B cell (primary cell): Measurements from ENCODE around the gene GTF2IRD1. TPM values are rescaled to one million over a fixed set of nuclear protein-coding genes. Genes with fewer than 3 reads are reported as not detected.
"Not testable (repeated sequence)": the region's sequence is repeated elsewhere in the genome, so short reads cannot be mapped to it uniquely, and the experiment has no call there.

Experiments used
- ATAC-seq: fragments of 200-7000 bp; cut with Tn5 transposase; one replicate; pipeline ENCODE4 v1.10.0; 2021; ENCODE audit warnings: low read depth, mild to moderate bottlenecking, moderate number of reproducible peaks, moderate library complexity
- CTCF ChIA-PET: fragments of 350-600 bp; sonication (Branson Sonifier 250); formaldehyde crosslinking; loops from one replicate; lab custom pipeline; 2021; ENCODE audit warnings: antibody characterized with exemption, inconsistent platforms; lab: Charles Lee
- POLR2A ChIA-PET: fragments of 350-600 bp; sonication (Branson Sonifier 250); formaldehyde crosslinking; loops from one replicate; lab custom pipeline; 2021; ENCODE audit warnings: antibody characterized with exemption; lab: Charles Lee
- DNase-seq: peaks from one replicate; pipeline ENCODE4 v3.0.0; 2013
- H2AFZ ChIP-seq: 2 replicates; pipeline ENCODE4 v1.6.1; 2012; ENCODE audit warnings: mild to moderate bottlenecking, low read depth, low read length; ENCODE audit not compliant: insufficient read depth, poor library complexity, severe bottlenecking
- H3K27ac ChIP-seq, 2 donors: 1 replicate in 1 of 2; 2 replicates in 1 of 2; pipeline ENCODE4 v1.5.1; 2012 to 2013; ENCODE audit warnings: low read length in 2 of 2, mild to moderate bottlenecking in 2 of 2, moderate library complexity in 1 of 2
- H3K27me3 ChIP-seq, 4 experiments: fragments of 200-600 bp in 1 of 4; sonication (generic) in 1 of 4; replicated peaks in 1 of 4; 1 replicate in 2 of 4; 2 replicates in 2 of 4; pipeline versions ENCODE4 v1.6.1 to v1.7.0; 2013 to 2016; ENCODE audit warnings: low read length in 3 of 4, mild to moderate bottlenecking in 2 of 4, mixed read lengths in 1 of 4, moderate library complexity in 1 of 4; ENCODE audit not compliant: insufficient read depth in 4 of 4, control insufficient read depth in 3 of 4; ENCODE audit errors: control extremely low read depth in 1 of 4
- H3K36me3 ChIP-seq, 2 experiments: replicated peaks in 1 of 2; 1 replicate in 1 of 2; 2 replicates in 1 of 2; pipeline versions ENCODE4 v1.6.1 to v1.7.1; 2013; ENCODE audit warnings: low read length in 1 of 2; ENCODE audit not compliant: insufficient read depth in 2 of 2, control insufficient read depth in 1 of 2; ENCODE audit errors: control extremely low read depth in 1 of 2, extremely low read depth in 1 of 2
- H3K4me1 ChIP-seq, 2 donors: fragments of 200-600 bp in 1 of 2; sonication (generic) in 1 of 2; 1 replicate in 1 of 2; 2 replicates in 1 of 2; pipeline versions ENCODE4 v1.5.1 to v1.6.1; 2013 to 2017; ENCODE audit warnings: low read length in 2 of 2; ENCODE audit not compliant: control insufficient read depth in 2 of 2, insufficient read depth in 2 of 2
- H3K4me2 ChIP-seq: replicated peaks from 2 replicates; pipeline ENCODE3; 2012; ENCODE audit warnings: mild to moderate bottlenecking, low read depth, low read length; ENCODE audit not compliant: poor library complexity, severe bottlenecking
- H3K4me3 ChIP-seq, 5 experiments: fragments of 200-600 bp in 1 of 5; sonication (generic) in 1 of 5; 1 replicate in 3 of 5; 2 replicates in 2 of 5; pipeline versions ENCODE4 v1.5.1 to v1.7.0; 2011 to 2016; ENCODE audit warnings: low read length in 4 of 5, mild to moderate bottlenecking in 4 of 5, low read depth in 2 of 5, control low read depth in 1 of 5, moderate library complexity in 1 of 5; ENCODE audit not compliant: insufficient read depth in 1 of 5; ENCODE audit errors: control extremely low read depth in 1 of 5, extremely low read depth in 1 of 5
- H3K79me2 ChIP-seq: fragments of 200-600 bp; sonication (generic); one replicate; pipeline ENCODE4 v1.6.0; 2016; ENCODE audit warnings: low read length; ENCODE audit not compliant: control insufficient read depth, insufficient read depth
- H3K9ac ChIP-seq: fragments of 200-600 bp; sonication (generic); 2 replicates; pipeline ENCODE4 v1.6.1; 2017; ENCODE audit warnings: mild to moderate bottlenecking, low read length, moderate library complexity
- H3K9me3 ChIP-seq, 3 donors: one replicate each; pipeline versions ENCODE4 v1.6.1 to v1.7.1; 2013; ENCODE audit warnings: low read length in 2 of 3; ENCODE audit not compliant: control insufficient read depth in 2 of 3, insufficient read depth in 1 of 3; ENCODE audit errors: control extremely low read depth in 1 of 3
- H4K20me1 ChIP-seq: 2 replicates; pipeline ENCODE4 v1.6.0; 2012; ENCODE audit warnings: mild to moderate bottlenecking, low read length; ENCODE audit not compliant: insufficient read depth, control insufficient read depth, poor library complexity, severe bottlenecking
- H3K27ac Mint-ChIP-seq: one replicate; pipeline ENCODE4 v1.8.0; 2021; ENCODE audit warnings: mixed read lengths
- H3K27me3 Mint-ChIP-seq: one replicate; pipeline ENCODE4 v1.8.0; 2021; ENCODE audit warnings: mixed read lengths
- H3K4me1 Mint-ChIP-seq: one replicate; pipeline ENCODE4 v1.8.0; 2021; ENCODE audit warnings: mixed read lengths
- H3K4me3 Mint-ChIP-seq: one replicate; pipeline ENCODE4 v1.8.0; 2021; ENCODE audit warnings: mixed read lengths
- H3K9me3 Mint-ChIP-seq: one replicate; pipeline ENCODE4 v1.8.0; 2022; ENCODE audit warnings: mixed read lengths; ENCODE audit not compliant: insufficient read depth
- CTCF ChIP-seq: fragments of 200-600 bp; IDR thresholded peaks from one replicate; pipeline ENCODE4 v1.8.0; 2022; ENCODE audit warnings: antibody characterized with exemption, mild to moderate bottlenecking
- EZH2 ChIP-seq: IDR thresholded peaks from 2 replicates; pipeline ENCODE4 v1.6.1; 2012; ENCODE audit warnings: borderline replicate concordance, low read depth, mild to moderate bottlenecking, moderate library complexity, low read length; ENCODE audit not compliant: insufficient read depth, poor library complexity, severe bottlenecking
- WGBS: methylation state at CpG from one replicate; pipeline ENCODE4 v1.1.5; 2013; ENCODE audit warnings: missing lambda C conversion rate; ENCODE audit not compliant: insufficient coverage; 5-methylcytosine and 5-hydroxymethylcytosine counted together
- intact Hi-C: fragments of 100-400 bp; cut with micrococcal nuclease; formaldehyde crosslinking; loops from one replicate; pipeline ENCODE4 v1.10.0; 2022
- polyA plus RNA-seq: library from polyadenylated mRNA; depleted of rRNA; stranded (reverse); fragments of >200 nt; gene quantifications from 2 replicates; pipeline ENCODE4 v1.2.3, GENCODE V29; 2012
- total RNA-seq, 2 donors: library from RNA; stranded (reverse); fragments of 120-200 nt in 1 of 2; gene quantifications; 1 replicate in 1 of 2; 2 replicates in 1 of 2; pipeline versions ENCODE4 v1.2.3 to v1.2.4, GENCODE V29; 2013 to 2022

GTF2IRD1 gene
- total and polyA plus RNA-seq, 2 donors (not counting 1 experiment from before 2014, with no cell fraction given), result 0.45 to 2.2 TPM

- no peaks in the 10 kb centered on the region for H3K9me3 ChIP-seq
- Mint-ChIP-seq H3K4me1 (no peaks in the 10 kb centered on the region), H3K27me3 (peaks cover 4% of the 10 kb centered on the region), H3K27ac (no peak overlapping the region), H3K9me3 (no peaks in the 10 kb centered on the region), H3K4me3 (no peak overlapping the region)
- 67% methylated on average over 2 of the region's 4 CpGs for WGBS
- H3K4me1 ChIP-seq, result no peaks in the 10 kb centered on the region
- H3K27ac ChIP-seq, result no peak overlapping the region
- no peak for ATAC-seq
- H3K4me2 ChIP-seq, result no peak overlapping the region
- H3K9ac ChIP-seq, result no peak overlapping the region
- ChIA-PET CTCF (interaction anchor here (1.1 to 5.3 kb wide), 2 partner anchors 8 to 11 kb away, joined by 5 to 20 read pairs; no protein-coding TSS in a partner anchor), POLR2A (interaction anchor here (0.7 kb wide), 1 partner anchor 80 kb away, joined by 4 read pairs; no protein-coding TSS in a partner anchor)
- H4K20me1 ChIP-seq, result no peaks in the 10 kb centered on the region
- TF ChIP-seq CTCF, result no peak
- no peak for TF ChIP-seq EZH2
- H3K79me2 ChIP-seq, result no peaks in the 10 kb centered on the region
- no peak for DNase-seq
- H3K36me3 ChIP-seq, result no peaks in the 10 kb centered on the region
- no peak overlapping the region for H2AFZ ChIP-seq
- H3K4me3 ChIP-seq, result no peak overlapping the region
- H3K27me3 ChIP-seq, result peaks cover 0 to 2% (median 0%) of the 10 kb centered on the region in 4 experiments
- intact Hi-C loops, result no loop called here
These were observed 41.6 kb upstream of the GTF2IRD1 start for GRCh38 chr7:74412056-74412455.

GRCh38 chr7:74412603-74413002 is 41.1 kb upstream of the GTF2IRD1 start:
- Mint-ChIP-seq H3K27me3 (peaks cover 4% of the 10 kb centered on the region), H3K4me3 (no peak overlapping the region), H3K27ac (no peak overlapping the region), H3K9me3 (no peaks in the 10 kb centered on the region), H3K4me1 (no peaks in the 10 kb centered on the region)
- H3K4me3 ChIP-seq, result no peak overlapping the region
- WGBS, result no CpG with 5 or more reads among the region's 3 CpGs
- TF ChIP-seq EZH2 (no peak), CTCF (no peak)
- H3K9me3 ChIP-seq, result no peaks in the 10 kb centered on the region
- H3K9ac ChIP-seq, result no peak overlapping the region
- H3K27ac ChIP-seq, result no peak overlapping the region
- DNase-seq (no peak), ATAC-seq (no peak)
- H2AFZ ChIP-seq, result no peak overlapping the region
- H3K79me2 ChIP-seq, result no peaks in the 10 kb centered on the region
- CTCF ChIA-PET, result interaction anchor here (0.7 to 5.3 kb wide), 4 partner anchors 9 to 38 kb away, joined by 4 to 20 read pairs (median 5); no protein-coding TSS in a partner anchor
- intact Hi-C loops, result no loop called here
- no peaks in the 10 kb centered on the region for H3K36me3 ChIP-seq
- peaks cover 0 to 2% (median 0%) of the 10 kb centered on the region in 4 experiments for H3K27me3 ChIP-seq
- peaks cover 0 to 5% of the 10 kb centered on the region in 2 donors for H3K4me1 ChIP-seq
- H4K20me1 ChIP-seq, result no peaks in the 10 kb centered on the region
- POLR2A ChIA-PET, result interaction anchor here (0.7 kb wide), 1 partner anchor 80 kb away, joined by 4 read pairs; no protein-coding TSS in a partner anchor
- no peak overlapping the region for H3K4me2 ChIP-seq

GRCh38 chr7:74414595-74415333 is 38.9 kb upstream of the GTF2IRD1 start:
- H3K4me1 Mint-ChIP-seq, H3K27ac ChIP-seq, ATAC-seq, H3K27me3 Mint-ChIP-seq, H3K27ac Mint-ChIP-seq, H3K4me3 Mint-ChIP-seq, POLR2A ChIA-PET, H3K9ac ChIP-seq, intact Hi-C loops, H3K9me3 ChIP-seq, H2AFZ ChIP-seq, H3K36me3 ChIP-seq, H3K4me2 ChIP-seq, H3K79me2 ChIP-seq, H4K20me1 ChIP-seq, H3K27me3 ChIP-seq, H3K4me1 ChIP-seq, DNase-seq, H3K4me3 ChIP-seq, H3K9me3 Mint-ChIP-seq: not testable (repeated sequence)
- WGBS, result 100% methylated on average over 4 of the region's 7 CpGs
- CTCF ChIA-PET, result interaction anchor here (0.6 kb wide), 1 partner anchor 361 kb away, joined by 4 read pairs; no protein-coding TSS in a partner anchor
